Esophagus squamous epithelium (tissue), 4 donors: Measurements from ENCODE around the gene AOPEP.

Experiments used
- CTCF ChIP-seq, 6 experiments: fragments of 450-650 bp in 4 of 6; fragments of 200-600 bp in 2 of 6; sonication (generic) in 2 of 6; IDR thresholded peaks; one replicate each; pipeline ENCODE4 v1.5.1; 2016 to 2019; ENCODE audit warnings: antibody characterized with exemption in 6 of 6, mild to moderate bottlenecking in 4 of 6, moderate library complexity in 4 of 6
- POLR2A ChIP-seq, 4 donors: fragments of 450-650 bp; IDR thresholded peaks; one replicate each; pipeline ENCODE4 v1.6.1; 2017; ENCODE audit warnings: antibody characterized with exemption in 4 of 4, mild to moderate bottlenecking in 4 of 4, moderate library complexity in 3 of 4

- TF ChIP-seq POLR2A (IDR thresholded peaks at IDR 0.05) (no peak), CTCF (IDR thresholded peaks at IDR 0.05) (no peak)
These were observed 43.8 kb downstream of the AOPEP start for GRCh38 chr9:94770334-94770733.
